Stimulated activated CD4-positive, alpha-beta T cell treated with anti-CD3 and anti-CD28 coated beads, Interleukin-2, amount 100 ng/mL, for 4 hours (primary cell): ENCODE results near the gene SRPRB.

Source experiments
- DNase-seq: peaks from one replicate; pipeline ENCODE4 v3.0.0-alpha.2; 2020; ENCODE audit warnings: low read depth

Gene SRPRB

GRCh38 chr3:133842158-133842557, 36.5 kb downstream of the SRPRB start:
- DNase-seq, result no peak

DNA sequence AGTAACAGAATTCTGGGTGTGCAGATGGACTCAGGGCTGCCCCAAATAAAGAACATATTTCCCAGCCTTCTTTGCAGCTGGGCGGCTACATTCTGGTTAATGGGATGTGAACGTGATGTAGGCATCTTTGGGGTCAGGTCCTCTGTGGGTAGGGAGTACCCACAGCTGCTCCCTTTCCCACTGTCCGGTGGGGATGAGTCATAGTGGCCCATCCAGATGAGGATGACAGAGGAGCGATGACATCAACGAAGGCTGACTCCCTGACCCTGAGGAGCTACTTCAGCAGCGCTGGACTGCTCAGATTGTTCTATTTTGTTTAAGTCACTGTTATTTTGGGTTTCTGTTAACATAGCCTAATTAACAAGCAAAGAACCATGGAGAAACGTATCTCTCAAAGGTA, 38.0 kb downstream of the SRPRB start:
- no peak for DNase-seq

- no peak for DNase-seq
These were observed 39.5 kb downstream of the SRPRB start for GRCh38 chr3:133845127-133845526.

- no peak for DNase-seq
These were observed 43.7 kb downstream of the SRPRB start for GRCh38 chr3:133849346-133849745.

- DNase-seq, result no peak
These were observed 44.4 kb downstream of the SRPRB start for GRCh38 chr3:133850034-133850433.

DNA sequence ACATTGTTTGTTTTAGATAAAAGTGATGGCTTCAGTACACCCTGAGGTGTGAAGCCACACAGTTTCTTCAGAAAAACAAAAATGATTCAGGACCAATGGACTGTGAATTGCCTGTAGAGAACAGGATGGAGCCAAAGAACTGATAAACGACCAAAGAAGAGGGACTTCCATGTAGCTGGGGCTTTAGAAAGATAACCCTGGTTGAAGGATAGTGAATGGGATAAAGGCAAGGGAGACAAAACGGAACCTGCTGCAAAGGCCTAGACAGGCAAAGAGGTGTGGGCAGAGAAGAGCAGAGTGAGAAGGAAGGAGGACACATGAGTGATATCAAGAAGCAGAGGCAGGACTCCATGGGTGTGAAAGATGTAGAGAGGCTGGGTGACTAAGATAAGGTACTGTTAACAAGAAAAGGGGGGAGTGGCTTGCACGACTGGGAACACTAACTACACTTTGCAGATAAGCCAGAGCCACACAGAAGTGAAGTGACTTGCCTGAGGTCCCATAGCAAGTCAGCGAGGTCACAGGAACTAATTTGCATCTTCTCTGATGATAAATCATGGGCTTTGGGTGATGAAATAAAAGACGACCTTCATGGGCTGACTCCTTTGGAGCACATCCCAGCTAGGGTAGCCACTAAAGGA, 45.8 kb downstream of the SRPRB start:
- no peak for DNase-seq

DNA sequence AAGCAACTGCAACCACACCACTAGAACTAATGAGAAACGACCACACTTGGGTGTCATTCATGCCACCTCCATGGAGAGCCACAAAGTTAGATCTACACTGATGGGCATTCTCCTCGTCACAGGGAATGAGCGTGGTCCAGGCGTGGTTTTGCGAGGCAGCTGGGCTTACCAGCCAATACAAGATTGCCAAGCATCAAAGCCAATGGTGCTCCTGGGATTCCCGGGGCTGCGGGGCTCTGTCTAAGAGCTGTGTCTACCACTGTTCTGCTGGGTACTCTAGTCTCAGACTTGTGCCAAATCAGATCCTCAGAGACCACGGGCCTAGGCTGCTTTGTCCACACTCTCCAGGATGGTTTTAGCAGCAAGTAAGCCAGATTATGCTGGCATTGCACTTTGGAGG, 46.3 kb downstream of the SRPRB start:
- DNase-seq, result no peak

DNA sequence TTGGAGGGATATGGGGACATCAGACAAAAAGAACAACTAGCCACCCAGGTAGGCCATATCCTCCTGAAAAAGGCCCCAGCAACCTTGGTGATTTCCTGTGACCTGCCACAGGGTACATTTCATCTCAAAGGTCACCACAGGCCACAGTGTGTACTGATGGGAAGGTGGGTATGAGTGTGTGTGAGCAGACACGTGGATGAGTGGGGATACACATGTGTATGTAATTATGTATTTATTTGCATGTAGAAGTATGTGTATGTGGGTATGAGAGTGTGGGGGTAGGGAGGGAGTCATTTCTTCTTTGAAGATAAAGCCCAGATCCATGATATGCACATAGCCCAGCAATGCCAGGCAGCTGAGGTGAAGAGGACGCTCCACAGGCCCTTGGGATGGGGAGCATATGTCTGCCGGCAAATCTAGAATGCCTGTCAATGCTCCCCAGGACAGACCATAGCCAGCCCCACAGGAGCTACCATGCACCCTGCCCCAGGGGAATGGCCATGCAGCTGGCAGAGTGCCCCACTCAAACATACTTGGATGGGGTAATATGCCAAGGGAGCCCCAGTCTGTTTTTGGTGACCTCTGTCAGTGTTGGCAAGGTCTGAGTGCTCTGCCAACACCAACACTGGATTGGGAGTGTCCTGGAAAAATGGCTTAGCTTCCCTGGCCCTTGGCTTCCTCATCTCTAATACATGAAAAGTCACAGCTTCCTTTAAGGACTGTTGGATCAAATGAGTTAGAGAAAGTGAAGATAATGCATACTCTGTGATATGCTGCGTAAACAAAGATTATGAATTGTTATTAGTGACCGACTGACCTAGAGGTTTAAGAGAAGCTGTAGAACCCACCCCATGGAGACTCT, 47.7 kb downstream of the SRPRB start:
- DNase-seq, result no peak

DNA sequence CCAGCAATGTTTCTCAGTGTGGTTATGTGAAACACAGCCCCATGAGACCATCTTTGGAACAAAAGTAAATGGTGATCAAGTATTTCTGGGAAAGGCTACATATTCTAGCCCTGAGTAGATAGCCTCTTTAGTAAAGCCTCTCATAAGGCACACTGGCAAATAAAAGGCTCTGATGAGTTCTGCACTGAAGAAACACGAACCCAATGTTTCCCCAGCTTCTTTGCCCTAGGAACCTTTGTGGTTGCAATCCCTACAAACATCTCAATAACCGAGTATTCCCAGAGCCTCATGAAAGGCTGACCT, 48.3 kb downstream of the SRPRB start:
- DNase-seq, result no peak

GRCh38 chr3:133854264-133855001, 48.8 kb downstream of the SRPRB start:
- no peak for DNase-seq

GRCh38 chr3:133855002-133855370, 49.4 kb downstream of the SRPRB start:
- DNase-seq, result no peak

- DNase-seq, result no peak
These were observed 50.2 kb downstream of the SRPRB start for GRCh38 chr3:133855772-133856171.

DNA sequence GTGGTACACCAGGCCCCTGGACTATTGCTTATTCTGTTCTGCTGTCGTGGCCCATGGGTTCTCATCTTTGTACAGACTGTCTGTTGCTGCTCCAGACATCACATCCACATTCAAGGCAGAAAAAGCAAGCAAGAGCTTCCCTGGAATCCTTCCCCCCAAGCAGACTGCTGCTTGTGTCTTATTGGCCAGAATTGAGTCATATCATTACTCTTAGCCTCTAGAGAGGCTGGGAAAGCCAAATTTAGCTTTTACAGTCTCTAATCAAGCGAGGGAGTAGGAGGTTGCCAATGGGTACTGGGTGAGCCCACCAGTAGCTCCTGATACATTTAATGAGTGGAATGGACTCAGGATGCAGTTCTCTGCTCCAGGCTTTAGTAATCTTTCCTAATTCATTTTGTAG, 50.7 kb downstream of the SRPRB start:
- no peak for DNase-seq

DNA sequence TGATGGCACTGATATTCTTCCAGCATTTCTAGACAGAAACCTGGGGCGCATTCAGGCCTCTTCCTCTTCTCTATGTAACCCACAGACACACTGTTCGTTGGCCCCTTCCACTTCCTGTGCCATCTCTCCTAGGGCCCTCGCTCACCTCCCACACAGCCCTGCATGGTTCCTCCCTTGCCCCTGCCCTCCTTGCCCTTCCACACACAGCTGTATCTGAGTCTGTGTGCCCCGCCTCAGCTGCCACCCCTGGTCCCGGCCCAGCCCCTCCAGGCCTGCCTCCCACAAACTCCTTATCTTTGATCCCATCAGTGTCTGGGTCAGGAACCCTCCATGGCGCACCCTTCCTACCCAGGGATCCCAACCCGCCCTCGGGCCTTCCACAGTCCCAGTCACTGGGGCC, 52.2 kb downstream of the SRPRB start:
- no peak for DNase-seq

DNA sequence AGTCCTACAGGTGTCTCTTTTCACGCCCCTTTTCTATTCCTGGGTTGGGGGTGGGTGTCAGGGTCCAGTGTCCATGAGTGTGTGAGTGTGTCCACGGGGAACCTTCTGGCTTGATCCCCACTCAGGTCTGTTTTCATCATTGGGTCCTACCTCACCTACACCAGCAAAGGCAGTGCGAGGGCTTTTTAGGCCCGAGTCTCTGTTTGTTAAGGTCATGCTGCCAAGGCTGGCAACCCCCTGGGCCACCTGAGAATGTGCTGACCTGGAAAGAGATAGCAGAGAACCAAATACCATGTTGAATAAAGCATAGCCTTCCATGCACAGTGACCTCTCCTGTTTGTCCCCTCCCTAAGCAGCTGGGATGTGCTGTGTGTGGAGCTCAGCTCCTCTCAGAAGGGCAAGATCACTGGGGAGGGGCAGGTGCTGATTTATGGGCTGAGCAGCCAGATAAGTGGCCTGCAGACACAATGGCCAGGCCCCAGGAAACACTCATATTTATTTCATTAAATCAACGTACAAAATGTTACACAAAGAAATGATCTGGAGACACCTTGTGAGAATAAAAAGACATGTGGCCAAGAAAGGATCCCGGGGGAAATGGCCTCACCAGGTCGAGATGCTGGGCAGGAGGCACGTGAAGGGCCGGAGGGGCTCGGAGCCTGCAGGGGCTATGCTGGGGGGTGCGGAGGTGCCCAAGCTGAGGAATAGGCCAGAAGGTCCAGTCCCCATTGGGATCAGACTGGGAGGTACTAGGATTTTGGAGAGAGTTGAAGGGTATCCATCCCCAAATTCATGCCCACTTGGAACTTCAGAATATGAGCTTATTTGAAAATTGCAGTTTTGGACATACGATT, 54.0 kb downstream of the SRPRB start:
- no peak for DNase-seq

DNA sequence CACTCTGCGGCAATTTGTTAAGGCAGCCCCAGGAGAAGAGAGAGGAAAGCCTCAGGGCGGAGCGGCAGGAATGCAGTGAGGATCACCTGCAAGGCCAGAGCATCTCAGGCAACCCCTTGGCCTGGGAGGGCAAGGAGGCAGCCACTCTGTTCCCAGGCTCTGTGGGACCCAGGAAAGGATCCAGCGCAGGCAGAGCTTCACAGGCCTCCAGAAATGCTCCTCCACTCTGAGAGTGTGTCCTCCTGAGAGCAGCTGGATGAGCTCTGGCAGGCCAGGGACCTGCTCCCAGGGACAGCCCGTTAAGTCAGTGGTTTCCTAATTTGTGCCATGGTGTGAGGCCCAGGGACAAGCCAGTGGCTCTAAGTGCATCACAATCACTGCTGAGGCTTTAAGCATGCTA, 54.9 kb downstream of the SRPRB start:
- DNase-seq, result no peak

DNA sequence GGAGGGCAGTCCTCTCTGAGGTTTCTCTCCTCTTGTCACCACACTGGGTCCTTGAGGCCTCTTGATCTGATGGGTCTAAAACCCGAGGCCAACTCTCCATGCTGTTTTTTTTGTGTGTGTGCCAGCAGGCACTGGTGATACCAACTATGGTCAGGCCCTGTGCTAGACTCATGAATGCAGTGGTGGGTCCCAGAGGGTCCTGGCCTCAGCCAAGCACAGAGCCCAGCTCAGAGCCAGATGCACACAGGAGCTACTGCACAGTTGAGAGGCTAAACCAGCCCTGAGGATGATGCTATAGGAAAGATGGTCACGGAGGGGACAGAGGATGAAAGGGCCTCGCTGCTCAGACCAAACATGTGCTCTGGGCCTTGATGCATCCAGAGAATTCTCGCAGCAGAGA, 56.5 kb downstream of the SRPRB start:
- DNase-seq, result no peak

- DNase-seq, result no peak
These were observed 58.3 kb downstream of the SRPRB start for GRCh38 chr3:133863911-133864310.

GRCh38 chr3:133864616-133865015, 59.0 kb downstream of the SRPRB start:
- DNase-seq, result no peak

DNA sequence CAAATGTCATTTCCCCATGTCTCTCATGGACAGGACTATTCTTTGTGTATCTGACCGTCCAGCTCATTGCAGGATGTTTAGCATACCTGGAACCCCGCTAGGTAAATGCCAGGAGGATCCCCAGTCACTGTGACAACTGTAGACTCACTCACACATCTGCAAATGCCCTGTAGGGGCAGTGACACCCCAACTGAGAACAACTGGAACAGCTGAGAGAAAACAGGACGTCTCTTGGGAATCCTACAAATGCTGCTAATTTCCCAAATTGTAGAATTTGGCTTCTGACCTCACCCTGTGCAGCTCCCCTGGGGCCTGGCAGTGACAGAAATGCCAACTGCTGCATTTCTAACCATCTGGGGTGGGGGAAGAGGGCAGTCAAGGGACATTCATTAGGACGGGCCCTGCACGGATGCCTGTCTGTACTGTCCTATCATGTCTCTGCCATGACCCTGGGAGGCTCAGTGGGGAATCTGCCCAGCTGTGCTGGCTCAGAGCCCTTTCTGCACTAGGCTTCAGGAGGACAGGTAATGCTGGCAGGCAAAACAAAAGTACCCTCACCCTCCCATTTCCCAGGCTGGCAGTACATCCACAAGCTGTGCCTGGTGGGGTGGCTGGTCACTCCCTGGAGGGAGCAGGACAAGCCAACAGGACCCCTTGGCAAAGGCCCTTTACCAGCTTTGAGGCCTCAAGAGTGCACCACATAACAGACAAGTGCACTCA, 59.7 kb downstream of the SRPRB start:
- no peak for DNase-seq

DNA sequence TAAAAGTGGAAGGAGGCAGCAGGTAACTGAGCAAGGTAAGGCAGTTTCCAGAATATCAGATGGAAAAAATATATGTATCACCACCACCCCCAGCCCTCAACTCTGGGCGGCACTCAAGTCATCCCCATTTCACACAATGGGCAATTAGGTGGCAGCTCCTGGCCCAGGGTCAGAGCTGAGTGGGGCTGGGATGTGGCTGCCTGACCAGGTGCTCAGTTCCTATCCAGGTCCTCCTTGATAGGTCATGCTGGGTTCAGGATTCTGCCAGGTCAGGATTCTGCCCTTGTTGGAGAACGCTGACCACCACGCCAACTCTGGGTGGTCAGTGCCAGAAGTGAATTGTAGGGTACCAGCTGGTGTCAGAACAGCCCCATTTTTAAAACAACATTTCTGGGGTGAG, 60.5 kb downstream of the SRPRB start:
- DNase-seq, result no peak

GRCh38 chr3:133868186-133868585, 62.6 kb downstream of the SRPRB start:
- no peak for DNase-seq
